ENCODE measurements around the gene ACER1.
"Not testable (repeated sequence)": the region's sequence is repeated elsewhere in the genome, so short reads cannot be mapped to it uniquely, and the experiment has no call there.

The ACER1 gene

GRCh38 chr19:6355321-6356040, 22.1 kb upstream of the ACER1 start:
- not testable (repeated sequence) for DNase-seq

- no peak for DNase-seq
Observed at GRCh38 chr19:6354098-6354674, 20.8 kb upstream of the ACER1 start.

- DNase-seq = no peak
Observed at GRCh38 chr19:6352381-6353165, 19.2 kb upstream of the ACER1 start.

GRCh38 chr19:6350688-6351087, 17.3 kb upstream of the ACER1 start:
- DNase-seq = no peak

GRCh38 chr19:6349271-6349670, 15.9 kb upstream of the ACER1 start:
- not testable (repeated sequence) for DNase-seq

GRCh38 chr19:6343462-6343861, 10.1 kb upstream of the ACER1 start:
- DNase-seq = no peak

- DNase-seq = no peak
Observed at GRCh38 chr19:6340493-6341201, 7.2 kb upstream of the ACER1 start.

- no peak for DNase-seq
Observed at GRCh38 chr19:6334490-6335285, 1.3 kb upstream of the ACER1 start.

GRCh38 chr19:6326815-6327214, 6.6 kb downstream of the ACER1 start:
- DNase-seq = no peak

- DNase-seq = no peak
Observed at GRCh38 chr19:6325614-6326013, 7.8 kb downstream of the ACER1 start.

- DNase-seq = no peak
Observed at GRCh38 chr19:6324757-6325156, 8.7 kb downstream of the ACER1 start.

- DNase-seq = no peak
Observed at GRCh38 chr19:6322284-6322683, 11.1 kb downstream of the ACER1 start.

GRCh38 chr19:6319376-6319775, 14.0 kb downstream of the ACER1 start:
- no peak for DNase-seq

- no peak for DNase-seq
Observed at GRCh38 chr19:6318772-6319171, 14.6 kb downstream of the ACER1 start.

- not testable (repeated sequence) for DNase-seq
Observed at GRCh38 chr19:6315646-6316045, 17.8 kb downstream of the ACER1 start.

- no peak for DNase-seq
Observed at GRCh38 chr19:6313398-6313969, 19.9 kb downstream of the ACER1 start.

GRCh38 chr19:6312018-6312417, 21.4 kb downstream of the ACER1 start:
- no peak for DNase-seq

- no peak for DNase-seq
Observed at GRCh38 chr19:6298413-6298812, 35.0 kb downstream of the ACER1 start.

GRCh38 chr19:6297202-6297601, 36.2 kb downstream of the ACER1 start:
- DNase-seq = no peak

GRCh38 chr19:6292006-6292405, 41.4 kb downstream of the ACER1 start:
- DNase-seq = no peak

- DNase-seq = no peak
Observed at GRCh38 chr19:6288737-6289136, 44.7 kb downstream of the ACER1 start.

- DNase-seq = no peak
Observed at GRCh38 chr19:6287269-6287885, 46.0 kb downstream of the ACER1 start.
